Measurements from ENCODE around the gene SPARCL1. TPM values are rescaled to one million over a fixed set of nuclear protein-coding genes. Genes with fewer than 3 reads are reported as not detected.

The SPARCL1 gene
- total and polyA plus RNA-seq, 2 experiments from 2014 or later: 1.5 to 2.4 TPM

DNA sequence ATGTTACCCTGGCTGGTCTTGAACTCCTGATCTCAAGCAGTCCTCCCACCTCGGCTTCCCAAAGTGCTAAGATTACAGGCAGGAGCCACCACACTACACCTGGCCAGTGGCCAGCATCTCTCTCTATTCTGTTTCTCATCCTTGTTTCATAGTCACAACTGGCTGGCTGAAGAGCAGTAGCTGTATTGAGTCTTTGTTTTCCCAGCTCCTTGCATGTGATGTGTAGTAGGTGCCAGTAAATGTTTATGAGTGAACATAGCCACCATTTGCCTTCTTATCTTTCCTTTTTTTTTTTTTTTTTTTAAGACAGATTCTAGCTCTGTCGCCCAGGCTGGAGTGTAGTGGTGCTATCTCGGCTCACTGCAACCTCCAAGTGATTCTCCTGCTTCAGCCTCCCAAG, 83.2 kb downstream of the SPARCL1 start (continued):
- TF ChIP-seq, protein P1, sequence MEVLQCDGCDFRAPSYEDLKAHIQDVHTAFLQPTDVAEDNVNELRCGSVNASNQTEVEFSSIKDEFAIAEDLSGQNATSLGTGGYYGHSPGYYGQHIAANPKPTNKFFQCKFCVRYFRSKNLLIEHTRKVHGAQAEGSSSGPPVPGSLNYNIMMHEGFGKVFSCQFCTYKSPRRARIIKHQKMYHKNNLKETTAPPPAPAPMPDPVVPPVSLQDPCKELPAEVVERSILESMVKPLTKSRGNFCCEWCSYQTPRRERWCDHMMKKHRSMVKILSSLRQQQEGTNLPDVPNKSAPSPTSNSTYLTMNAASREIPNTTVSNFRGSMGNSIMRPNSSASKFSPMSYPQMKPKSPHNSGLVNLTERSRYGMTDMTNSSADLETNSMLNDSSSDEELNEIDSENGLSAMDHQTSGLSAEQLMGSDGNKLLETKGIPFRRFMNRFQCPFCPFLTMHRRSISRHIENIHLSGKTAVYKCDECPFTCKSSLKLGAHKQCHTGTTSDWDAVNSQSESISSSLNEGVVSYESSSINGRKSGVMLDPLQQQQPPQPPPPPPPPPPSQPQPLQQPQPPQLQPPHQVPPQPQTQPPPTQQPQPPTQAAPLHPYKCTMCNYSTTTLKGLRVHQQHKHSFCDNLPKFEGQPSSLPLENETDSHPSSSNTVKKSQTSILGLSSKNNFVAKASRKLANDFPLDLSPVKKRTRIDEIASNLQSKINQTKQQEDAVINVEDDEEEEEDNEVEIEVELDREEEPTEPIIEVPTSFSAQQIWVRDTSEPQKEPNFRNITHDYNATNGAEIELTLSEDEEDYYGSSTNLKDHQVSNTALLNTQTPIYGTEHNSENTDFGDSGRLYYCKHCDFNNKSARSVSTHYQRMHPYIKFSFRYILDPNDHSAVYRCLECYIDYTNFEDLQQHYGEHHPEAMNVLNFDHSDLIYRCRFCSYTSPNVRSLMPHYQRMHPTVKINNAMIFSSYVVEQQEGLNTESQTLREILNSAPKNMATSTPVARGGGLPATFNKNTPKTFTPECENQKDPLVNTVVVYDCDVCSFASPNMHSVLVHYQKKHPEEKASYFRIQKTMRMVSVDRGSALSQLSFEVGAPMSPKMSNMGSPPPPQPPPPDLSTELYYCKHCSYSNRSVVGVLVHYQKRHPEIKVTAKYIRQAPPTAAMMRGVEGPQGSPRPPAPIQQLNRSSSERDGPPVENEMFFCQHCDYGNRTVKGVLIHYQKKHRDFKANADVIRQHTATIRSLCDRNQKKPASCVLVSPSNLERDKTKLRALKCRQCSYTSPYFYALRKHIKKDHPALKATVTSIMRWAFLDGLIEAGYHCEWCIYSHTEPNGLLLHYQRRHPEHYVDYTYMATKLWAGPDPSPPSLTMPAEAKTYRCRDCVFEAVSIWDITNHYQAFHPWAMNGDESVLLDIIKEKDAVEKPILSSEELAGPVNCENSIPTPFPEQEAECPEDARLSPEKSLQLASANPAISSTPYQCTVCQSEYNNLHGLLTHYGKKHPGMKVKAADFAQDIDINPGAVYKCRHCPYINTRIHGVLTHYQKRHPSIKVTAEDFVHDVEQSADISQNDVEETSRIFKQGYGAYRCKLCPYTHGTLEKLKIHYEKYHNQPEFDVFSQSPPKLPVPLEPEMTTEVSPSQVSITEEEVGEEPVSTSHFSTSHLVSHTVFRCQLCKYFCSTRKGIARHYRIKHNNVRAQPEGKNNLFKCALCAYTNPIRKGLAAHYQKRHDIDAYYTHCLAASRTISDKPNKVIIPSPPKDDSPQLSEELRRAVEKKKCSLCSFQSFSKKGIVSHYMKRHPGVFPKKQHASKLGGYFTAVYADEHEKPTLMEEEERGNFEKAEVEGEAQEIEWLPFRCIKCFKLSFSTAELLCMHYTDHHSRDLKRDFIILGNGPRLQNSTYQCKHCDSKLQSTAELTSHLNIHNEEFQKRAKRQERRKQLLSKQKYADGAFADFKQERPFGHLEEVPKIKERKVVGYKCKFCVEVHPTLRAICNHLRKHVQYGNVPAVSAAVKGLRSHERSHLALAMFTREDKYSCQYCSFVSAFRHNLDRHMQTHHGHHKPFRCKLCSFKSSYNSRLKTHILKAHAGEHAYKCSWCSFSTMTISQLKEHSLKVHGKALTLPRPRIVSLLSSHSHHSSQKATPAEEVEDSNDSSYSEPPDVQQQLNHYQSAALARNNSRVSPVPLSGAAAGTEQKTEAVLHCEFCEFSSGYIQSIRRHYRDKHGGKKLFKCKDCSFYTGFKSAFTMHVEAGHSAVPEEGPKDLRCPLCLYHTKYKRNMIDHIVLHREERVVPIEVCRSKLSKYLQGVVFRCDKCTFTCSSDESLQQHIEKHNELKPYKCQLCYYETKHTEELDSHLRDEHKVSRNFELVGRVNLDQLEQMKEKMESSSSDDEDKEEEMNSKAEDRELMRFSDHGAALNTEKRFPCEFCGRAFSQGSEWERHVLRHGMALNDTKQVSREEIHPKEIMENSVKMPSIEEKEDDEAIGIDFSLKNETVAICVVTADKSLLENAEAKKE (CRISPR knock-in tag; IDR thresholded peaks at IDR 0.05): no peak
- no peak for TF ChIP-seq ZNF331 (CRISPR knock-in tag; IDR thresholded peaks at IDR 0.05; ENCODE audit: low read depth)
- TF ChIP-seq CREB1 (CRISPR knock-in tag; IDR thresholded peaks at IDR 0.05; ENCODE audit: low read depth): no peak
- TF ChIP-seq, protein P2, sequence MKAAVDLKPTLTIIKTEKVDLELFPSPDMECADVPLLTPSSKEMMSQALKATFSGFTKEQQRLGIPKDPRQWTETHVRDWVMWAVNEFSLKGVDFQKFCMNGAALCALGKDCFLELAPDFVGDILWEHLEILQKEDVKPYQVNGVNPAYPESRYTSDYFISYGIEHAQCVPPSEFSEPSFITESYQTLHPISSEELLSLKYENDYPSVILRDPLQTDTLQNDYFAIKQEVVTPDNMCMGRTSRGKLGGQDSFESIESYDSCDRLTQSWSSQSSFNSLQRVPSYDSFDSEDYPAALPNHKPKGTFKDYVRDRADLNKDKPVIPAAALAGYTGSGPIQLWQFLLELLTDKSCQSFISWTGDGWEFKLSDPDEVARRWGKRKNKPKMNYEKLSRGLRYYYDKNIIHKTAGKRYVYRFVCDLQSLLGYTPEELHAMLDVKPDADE (IDR thresholded peaks at IDR 0.05): no peak
- TF ChIP-seq ZNF114 (CRISPR knock-in tag; IDR thresholded peaks at IDR 0.05): no peak
- TF ChIP-seq JUNB (IDR thresholded peaks at IDR 0.05; ENCODE audit: unreplicated experiment): no peak
- TF ChIP-seq EZH2phosphoT487 (IDR thresholded peaks at IDR 0.05; ENCODE audit: unreplicated experiment): no peak
- TF ChIP-seq NANOG (IDR thresholded peaks at IDR 0.05; ENCODE audit: borderline replicate concordance): no peak

DNA sequence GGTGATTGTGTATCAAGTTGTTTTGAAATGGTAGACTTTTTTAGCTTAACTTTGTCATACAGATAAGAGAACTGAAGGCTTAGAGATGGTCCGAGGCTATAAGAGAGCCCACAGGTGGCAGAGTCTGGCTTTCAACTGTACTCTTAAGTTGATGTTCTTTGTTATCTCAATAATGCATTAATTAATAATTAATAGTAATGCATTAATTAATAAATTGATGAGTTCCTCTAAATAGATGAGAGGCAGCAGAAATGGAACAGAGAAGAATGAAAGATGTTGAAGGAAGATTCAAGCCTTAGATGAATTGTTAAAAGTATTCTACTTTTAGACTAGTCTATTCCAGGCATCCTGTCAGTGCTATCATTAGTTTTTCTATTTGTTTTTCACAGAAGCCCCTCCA, 84.4 kb downstream of the SPARCL1 start:
- H3K79me2 ChIP-seq (replicated peaks; ENCODE audit: insufficient read depth): no peaks in the 10 kb centered on the region; the same call in 1 of the 2 replicates
- Mint-ChIP-seq H3K27ac (no peak overlapping the region), H3K36me3 (ENCODE audit: low read depth) (peaks cover 16% of the 10 kb centered on the region), H3K4me1 (no peaks in the 10 kb centered on the region), H3K4me3 (no peak overlapping the region), H3K27me3 (ENCODE audit: insufficient read depth, low read depth, poor library complexity) (peaks cover 3% of the 10 kb centered on the region), H3K9me3 (no peaks in the 10 kb centered on the region)
- H3K9me2 ChIP-seq (ENCODE audit: insufficient read depth): no peaks in the 10 kb centered on the region
- H3K36me3 ChIP-seq (ENCODE audit: insufficient read depth): peaks cover 6% of the 10 kb centered on the region; the same call in 1 of the 2 replicates
- ATAC-seq (no peak), DNase-seq (ENCODE audit: low spot score) (no peak)
- H3K27me3 ChIP-seq (ENCODE audit: insufficient read depth): no peaks in the 10 kb centered on the region
- H3K4me2 ChIP-seq: no peak overlapping the region
- H3K27ac ChIP-seq (ENCODE audit: low read depth): no peak overlapping the region
- peaks cover 11% of the 10 kb centered on the region for H4K20me1 ChIP-seq (replicated peaks; ENCODE audit: insufficient read depth)
- no peak overlapping the region for H3K4me3 ChIP-seq
- H3F3A ChIP-seq (replicated peaks; ENCODE audit: low read depth): no peaks in the 10 kb centered on the region
- no peak overlapping the region for H2AFZ ChIP-seq
- H3K4me1 ChIP-seq (ENCODE audit: insufficient read depth): no peaks in the 10 kb centered on the region
- TF ChIP-seq ZNF114 (CRISPR knock-in tag; IDR thresholded peaks at IDR 0.05) (no peak), CREB1 (CRISPR knock-in tag; IDR thresholded peaks at IDR 0.05; ENCODE audit: low read depth) (no peak), EZH2phosphoT487 (IDR thresholded peaks at IDR 0.05; ENCODE audit: unreplicated experiment) (no peak), EZH2 (IDR thresholded peaks at IDR 0.05; ENCODE audit: low read depth, unreplicated experiment) (no peak), ZNF331 (CRISPR knock-in tag; IDR thresholded peaks at IDR 0.05; ENCODE audit: low read depth) (no peak)
- TF ChIP-seq, protein P2 (IDR thresholded peaks at IDR 0.05): no peak
- TF ChIP-seq, protein P3, sequence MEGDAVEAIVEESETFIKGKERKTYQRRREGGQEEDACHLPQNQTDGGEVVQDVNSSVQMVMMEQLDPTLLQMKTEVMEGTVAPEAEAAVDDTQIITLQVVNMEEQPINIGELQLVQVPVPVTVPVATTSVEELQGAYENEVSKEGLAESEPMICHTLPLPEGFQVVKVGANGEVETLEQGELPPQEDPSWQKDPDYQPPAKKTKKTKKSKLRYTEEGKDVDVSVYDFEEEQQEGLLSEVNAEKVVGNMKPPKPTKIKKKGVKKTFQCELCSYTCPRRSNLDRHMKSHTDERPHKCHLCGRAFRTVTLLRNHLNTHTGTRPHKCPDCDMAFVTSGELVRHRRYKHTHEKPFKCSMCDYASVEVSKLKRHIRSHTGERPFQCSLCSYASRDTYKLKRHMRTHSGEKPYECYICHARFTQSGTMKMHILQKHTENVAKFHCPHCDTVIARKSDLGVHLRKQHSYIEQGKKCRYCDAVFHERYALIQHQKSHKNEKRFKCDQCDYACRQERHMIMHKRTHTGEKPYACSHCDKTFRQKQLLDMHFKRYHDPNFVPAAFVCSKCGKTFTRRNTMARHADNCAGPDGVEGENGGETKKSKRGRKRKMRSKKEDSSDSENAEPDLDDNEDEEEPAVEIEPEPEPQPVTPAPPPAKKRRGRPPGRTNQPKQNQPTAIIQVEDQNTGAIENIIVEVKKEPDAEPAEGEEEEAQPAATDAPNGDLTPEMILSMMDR (conservative IDR thresholded peaks at IDR 0.05; ENCODE audit: low read depth in 2 of 2): no peak
- TF ChIP-seq, protein P4, sequence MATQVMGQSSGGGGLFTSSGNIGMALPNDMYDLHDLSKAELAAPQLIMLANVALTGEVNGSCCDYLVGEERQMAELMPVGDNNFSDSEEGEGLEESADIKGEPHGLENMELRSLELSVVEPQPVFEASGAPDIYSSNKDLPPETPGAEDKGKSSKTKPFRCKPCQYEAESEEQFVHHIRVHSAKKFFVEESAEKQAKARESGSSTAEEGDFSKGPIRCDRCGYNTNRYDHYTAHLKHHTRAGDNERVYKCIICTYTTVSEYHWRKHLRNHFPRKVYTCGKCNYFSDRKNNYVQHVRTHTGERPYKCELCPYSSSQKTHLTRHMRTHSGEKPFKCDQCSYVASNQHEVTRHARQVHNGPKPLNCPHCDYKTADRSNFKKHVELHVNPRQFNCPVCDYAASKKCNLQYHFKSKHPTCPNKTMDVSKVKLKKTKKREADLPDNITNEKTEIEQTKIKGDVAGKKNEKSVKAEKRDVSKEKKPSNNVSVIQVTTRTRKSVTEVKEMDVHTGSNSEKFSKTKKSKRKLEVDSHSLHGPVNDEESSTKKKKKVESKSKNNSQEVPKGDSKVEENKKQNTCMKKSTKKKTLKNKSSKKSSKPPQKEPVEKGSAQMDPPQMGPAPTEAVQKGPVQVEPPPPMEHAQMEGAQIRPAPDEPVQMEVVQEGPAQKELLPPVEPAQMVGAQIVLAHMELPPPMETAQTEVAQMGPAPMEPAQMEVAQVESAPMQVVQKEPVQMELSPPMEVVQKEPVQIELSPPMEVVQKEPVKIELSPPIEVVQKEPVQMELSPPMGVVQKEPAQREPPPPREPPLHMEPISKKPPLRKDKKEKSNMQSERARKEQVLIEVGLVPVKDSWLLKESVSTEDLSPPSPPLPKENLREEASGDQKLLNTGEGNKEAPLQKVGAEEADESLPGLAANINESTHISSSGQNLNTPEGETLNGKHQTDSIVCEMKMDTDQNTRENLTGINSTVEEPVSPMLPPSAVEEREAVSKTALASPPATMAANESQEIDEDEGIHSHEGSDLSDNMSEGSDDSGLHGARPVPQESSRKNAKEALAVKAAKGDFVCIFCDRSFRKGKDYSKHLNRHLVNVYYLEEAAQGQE (IDR thresholded peaks at IDR 0.05; ENCODE audit: unreplicated experiment): no peak
